ENCODE results near the gene SLC10A7.

SLC10A7 gene, protein sequence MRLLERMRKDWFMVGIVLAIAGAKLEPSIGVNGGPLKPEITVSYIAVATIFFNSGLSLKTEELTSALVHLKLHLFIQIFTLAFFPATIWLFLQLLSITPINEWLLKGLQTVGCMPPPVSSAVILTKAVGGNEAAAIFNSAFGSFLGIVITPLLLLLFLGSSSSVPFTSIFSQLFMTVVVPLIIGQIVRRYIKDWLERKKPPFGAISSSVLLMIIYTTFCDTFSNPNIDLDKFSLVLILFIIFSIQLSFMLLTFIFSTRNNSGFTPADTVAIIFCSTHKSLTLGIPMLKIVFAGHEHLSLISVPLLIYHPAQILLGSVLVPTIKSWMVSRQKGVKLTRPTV

DNA sequence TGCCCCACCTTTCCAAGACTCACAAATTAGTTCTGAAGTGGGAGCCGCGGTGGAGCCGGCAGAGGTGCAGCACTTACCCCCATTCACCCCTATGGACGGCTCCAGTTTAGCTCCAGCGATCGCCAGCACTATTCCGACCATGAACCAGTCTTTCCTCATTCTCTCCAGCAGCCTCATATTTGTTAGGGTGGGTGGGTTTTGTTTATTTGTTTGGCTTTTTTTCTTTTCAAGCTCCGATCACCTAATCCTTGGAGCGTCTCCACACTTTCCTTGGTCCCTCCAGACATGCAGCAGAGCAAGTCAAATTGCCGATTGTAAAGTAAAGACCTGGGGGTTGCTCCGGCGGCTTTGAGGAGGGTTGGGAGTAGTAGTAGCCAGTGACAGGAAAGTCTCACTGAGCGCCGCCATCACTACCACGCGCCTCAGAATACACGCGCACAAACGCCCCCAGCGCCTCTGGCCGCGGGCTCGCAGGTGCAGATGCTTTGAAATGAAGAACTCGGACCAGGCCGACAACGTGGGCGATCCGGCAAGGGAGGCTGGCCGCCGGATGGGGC, at the start of gene SLC10A7:
Gene SLC10A7, minus strand, starts transcription at position 400 of the 557 bp plus-strand sequence. Its CDS starts 223 bp downstream, at position 177.
- CTCF ChIA-PET, result interaction anchor here (0.9 kb wide), 1 partner anchor 177 kb away, joined by 4 read pairs; no protein-coding TSS in a partner anchor
- POLR2A ChIA-PET, result no interaction called here
- peak within 1 kb of the TSS; percentile 91 for H3K4me3 ChIP-seq (ENCODE audit: low read depth, low read length)

DNA sequence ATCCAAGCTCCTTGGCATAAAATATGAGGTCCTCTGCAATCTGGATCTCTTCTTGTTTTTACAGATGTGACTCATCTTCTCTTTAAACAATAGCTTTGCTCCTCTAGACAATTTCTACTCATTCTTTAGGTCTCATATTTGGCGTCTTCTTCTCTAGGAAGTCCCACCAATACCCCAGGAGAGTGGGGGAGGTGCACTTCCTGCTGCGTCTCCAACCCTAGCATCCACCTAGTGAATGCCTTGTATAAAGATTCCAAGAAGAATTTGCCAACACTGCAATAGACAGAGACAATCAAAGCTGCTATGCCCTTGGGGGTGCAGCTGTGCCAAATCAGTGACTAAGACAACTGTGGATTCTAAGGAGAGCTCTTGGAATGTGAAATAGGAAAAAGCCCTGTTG, 45.7 kb upstream of the SLC10A7 start:
- no peak overlapping the region for H3K4me3 ChIP-seq (ENCODE audit: low read depth, low read length)
- no peak for DNase-seq (ENCODE audit: low read depth, low spot score)
- ChIA-PET POLR2A (no interaction called here), CTCF (no interaction called here)
- TF ChIP-seq, protein P1, sequence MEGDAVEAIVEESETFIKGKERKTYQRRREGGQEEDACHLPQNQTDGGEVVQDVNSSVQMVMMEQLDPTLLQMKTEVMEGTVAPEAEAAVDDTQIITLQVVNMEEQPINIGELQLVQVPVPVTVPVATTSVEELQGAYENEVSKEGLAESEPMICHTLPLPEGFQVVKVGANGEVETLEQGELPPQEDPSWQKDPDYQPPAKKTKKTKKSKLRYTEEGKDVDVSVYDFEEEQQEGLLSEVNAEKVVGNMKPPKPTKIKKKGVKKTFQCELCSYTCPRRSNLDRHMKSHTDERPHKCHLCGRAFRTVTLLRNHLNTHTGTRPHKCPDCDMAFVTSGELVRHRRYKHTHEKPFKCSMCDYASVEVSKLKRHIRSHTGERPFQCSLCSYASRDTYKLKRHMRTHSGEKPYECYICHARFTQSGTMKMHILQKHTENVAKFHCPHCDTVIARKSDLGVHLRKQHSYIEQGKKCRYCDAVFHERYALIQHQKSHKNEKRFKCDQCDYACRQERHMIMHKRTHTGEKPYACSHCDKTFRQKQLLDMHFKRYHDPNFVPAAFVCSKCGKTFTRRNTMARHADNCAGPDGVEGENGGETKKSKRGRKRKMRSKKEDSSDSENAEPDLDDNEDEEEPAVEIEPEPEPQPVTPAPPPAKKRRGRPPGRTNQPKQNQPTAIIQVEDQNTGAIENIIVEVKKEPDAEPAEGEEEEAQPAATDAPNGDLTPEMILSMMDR (IDR thresholded peaks at IDR 0.05; ENCODE audit: insufficient read depth, low read length, missing control alignments), result no peak

More for the DNA sequence above, at the start of gene SLC10A7:
- TF ChIP-seq, protein P1 (IDR thresholded peaks at IDR 0.05; ENCODE audit: insufficient read depth, low read length, missing control alignments), result no peak
- no peak for DNase-seq (ENCODE audit: low read depth, low spot score)

DNA sequence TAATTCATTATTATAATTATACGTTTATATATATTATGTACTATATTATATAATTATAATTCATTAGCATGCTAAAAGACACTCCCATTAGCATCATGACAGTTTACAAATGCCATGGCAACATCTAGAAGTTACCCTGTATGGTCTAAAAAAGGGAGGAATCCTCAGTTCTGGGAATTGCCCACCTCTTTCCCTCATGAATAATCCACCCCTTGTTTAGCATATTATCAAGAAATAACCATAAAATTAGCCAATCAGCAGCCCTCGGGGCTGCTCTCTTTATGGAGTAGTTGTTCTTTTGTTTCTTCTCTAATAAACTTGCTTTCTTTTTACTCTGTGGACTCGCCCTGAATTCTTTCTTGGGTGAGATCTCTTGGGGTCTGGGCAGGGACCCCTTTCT, 42.8 kb upstream of the SLC10A7 start:
- DNase-seq (ENCODE audit: low read depth, low spot score), result no peak
- no peak overlapping the region for H3K4me3 ChIP-seq (ENCODE audit: low read depth, low read length)
- POLR2A ChIA-PET, result no interaction called here
- CTCF ChIA-PET, result no interaction called here
- TF ChIP-seq, protein P1 (IDR thresholded peaks at IDR 0.05; ENCODE audit: insufficient read depth, low read length, missing control alignments), result no peak

DNA sequence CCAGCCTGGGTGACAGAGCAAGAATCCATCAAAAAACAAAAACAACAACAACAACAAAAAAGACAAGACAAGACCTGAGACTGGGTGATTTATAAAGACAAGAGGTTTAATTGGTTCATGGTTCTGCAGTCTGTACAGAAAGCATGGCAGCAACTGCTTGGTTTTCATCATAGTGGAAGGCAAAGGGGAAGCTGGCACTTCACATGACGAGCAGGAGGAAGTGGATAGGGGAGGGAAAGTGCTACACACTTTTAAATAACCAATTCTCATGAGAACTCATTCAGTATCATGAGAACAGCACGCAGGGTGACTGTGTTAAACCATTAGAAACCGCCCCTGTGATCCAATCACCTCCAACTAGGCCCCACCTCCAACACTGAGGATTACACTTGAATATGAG, 28.4 kb upstream of the SLC10A7 start:
- H3K4me3 ChIP-seq (ENCODE audit: low read depth, low read length), result no peak overlapping the region
- DNase-seq (ENCODE audit: low read depth, low spot score), result no peak
- CTCF ChIA-PET, result interaction anchor here (0.9 kb wide), 1 partner anchor 10 kb away, joined by 3 read pairs; no protein-coding TSS in a partner anchor
- POLR2A ChIA-PET, result no interaction called here
- TF ChIP-seq, protein P1 (IDR thresholded peaks at IDR 0.05; ENCODE audit: insufficient read depth, low read length, missing control alignments), result no peak

DNA sequence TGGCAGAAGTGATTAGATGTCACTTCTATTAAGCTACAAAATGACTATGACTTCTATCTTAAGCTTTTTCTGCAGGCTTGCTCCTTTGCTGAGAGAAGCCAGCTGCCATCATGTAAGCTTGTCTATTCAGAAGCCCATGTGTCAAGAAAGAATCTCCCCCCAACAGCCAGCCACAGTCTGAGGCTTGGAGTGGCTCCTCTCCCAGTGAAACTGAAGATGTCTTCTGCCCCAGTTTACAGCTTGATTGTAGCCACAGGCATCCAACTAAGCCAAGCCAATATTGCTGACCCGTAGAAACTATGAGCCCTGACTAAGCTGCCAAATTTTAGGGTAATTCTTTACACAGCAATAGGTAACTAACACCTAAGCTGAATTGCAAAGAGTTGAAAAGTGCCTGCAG, 26.7 kb upstream of the SLC10A7 start:
- TF ChIP-seq, protein P1 (IDR thresholded peaks at IDR 0.05; ENCODE audit: insufficient read depth, low read length, missing control alignments), result no peak
- ChIA-PET POLR2A (no interaction called here), CTCF (no interaction called here)
- H3K4me3 ChIP-seq (ENCODE audit: low read depth, low read length), result no peak overlapping the region
- no peak for DNase-seq (ENCODE audit: low read depth, low spot score)

DNA sequence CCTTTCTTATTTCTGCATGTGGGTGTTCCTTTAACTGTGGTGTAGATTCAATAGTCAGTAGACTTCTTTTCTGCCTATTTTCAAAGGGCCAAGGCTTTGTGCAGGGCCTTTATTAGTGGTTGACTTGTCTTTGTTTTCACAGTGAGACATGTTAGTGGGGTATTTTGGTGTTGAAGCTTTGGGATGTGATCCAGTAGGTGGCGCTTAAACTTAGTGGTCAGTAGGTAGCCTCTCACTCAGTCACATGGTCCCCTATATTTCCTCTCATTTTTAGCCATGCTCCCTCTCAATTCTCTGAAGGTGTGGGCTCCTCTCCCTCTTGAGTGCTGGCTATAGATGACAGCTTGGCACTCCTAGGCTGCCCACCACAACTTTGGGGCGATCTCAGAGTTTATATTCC, 23.4 kb upstream of the SLC10A7 start:
- POLR2A ChIA-PET, result no interaction called here
- TF ChIP-seq, protein P1 (IDR thresholded peaks at IDR 0.05; ENCODE audit: insufficient read depth, low read length, missing control alignments), result peak; percentile 30
- CTCF ChIA-PET, result interaction anchor here (1.5 kb wide), 1 partner anchor 17 kb away, joined by 5 read pairs; no protein-coding TSS in a partner anchor
- H3K4me3 ChIP-seq (ENCODE audit: low read depth, low read length), result no peak overlapping the region
- DNase-seq (ENCODE audit: low read depth, low spot score), result no peak
